IMR-90 (cell line): ENCODE data around the gene DDOST. TPM values are rescaled to one million over a fixed set of nuclear protein-coding genes. Genes with fewer than 3 reads are reported as not detected.
A peak's percentile ranks its signal among the peaks of the same experiment; 100 is the strongest.

Source experiments
- ATAC-seq: fragments of 200-7000 bp; cut with Tn5 transposase; 2 replicates; pipeline ENCODE4 v1.9.1; 2020; ENCODE audit warnings: low read depth, mild to moderate bottlenecking, moderate library complexity
- BruUV-seq: library from RNA; stranded (reverse); fragments of 400-500 nt; replicated peaks from 2 replicates; lab custom pipeline; 2021; lab: Mats Ljungman, UMichigan
- CTCF ChIA-PET: fragments of 300-600 bp; formaldehyde crosslinking; extraction: SDS; loops from one replicate; lab custom pipeline; 2021; ENCODE audit warnings: antibody characterized with exemption; lab: Yijun Ruan, JAX
- POLR2A ChIA-PET: fragments of 300-600 bp; sonication (Branson Sonifier 250); formaldehyde crosslinking; loops from one replicate; lab custom pipeline; 2022; ENCODE audit warnings: antibody characterized with exemption; ENCODE audit not compliant: unreplicated experiment; lab: Charles Lee
- DNase-seq: peaks from one replicate; pipeline ENCODE4 v3.0.0; 2013
- H2AFZ ChIP-seq: replicated peaks from 2 replicates; pipeline ENCODE3; 2013; ENCODE audit warnings: low read length, mild to moderate bottlenecking; ENCODE audit not compliant: poor library complexity
- H2AK5ac ChIP-seq: 2 replicates; pipeline ENCODE4 v1.6.1; 2013; ENCODE audit warnings: low read depth, low read length, inconsistent platforms
- H2AK9ac ChIP-seq: replicated peaks from 2 replicates; pipeline ENCODE3; 2013; ENCODE audit warnings: mild to moderate bottlenecking, low read depth, low read length, moderate library complexity; ENCODE audit not compliant: poor library complexity
- H2BK120ac ChIP-seq: 2 replicates; pipeline ENCODE4 v1.6.1; 2013; ENCODE audit warnings: low read depth, low read length, inconsistent platforms
- H2BK15ac ChIP-seq: 3 replicates; pipeline ENCODE4 v1.6.1; 2013; ENCODE audit warnings: low read depth, low read length, inconsistent platforms
- H2BK20ac ChIP-seq: 2 replicates; pipeline ENCODE4 v1.6.1; 2013; ENCODE audit warnings: low read depth, mild to moderate bottlenecking, inconsistent platforms, low read length, moderate library complexity
- H2BK5ac ChIP-seq: 2 replicates; pipeline ENCODE4 v1.6.1; 2013; ENCODE audit warnings: mild to moderate bottlenecking, low read depth, low read length, inconsistent platforms; ENCODE audit not compliant: poor library complexity, severe bottlenecking
- H3K14ac ChIP-seq: replicated peaks from 2 replicates; pipeline ENCODE4 v1.6.1; 2013; ENCODE audit warnings: low read depth, low read length, inconsistent platforms
- H3K18ac ChIP-seq: 2 replicates; pipeline ENCODE4 v1.6.1; 2013; ENCODE audit warnings: low read depth, low read length, control low read depth
- H3K23ac ChIP-seq: 2 replicates; pipeline ENCODE4 v1.6.1; 2013; ENCODE audit warnings: low read depth, low read length, inconsistent platforms
- H3K27ac ChIP-seq: 2 replicates; pipeline ENCODE4 v1.5.1; 2013; ENCODE audit warnings: mild to moderate bottlenecking, control low read depth, low read length; ENCODE audit not compliant: insufficient read depth
- H3K27me3 ChIP-seq: 2 replicates; pipeline ENCODE4 v1.6.1; 2013; ENCODE audit warnings: low read length; ENCODE audit not compliant: control insufficient read depth, insufficient read depth
- H3K36me3 ChIP-seq: 2 replicates; pipeline ENCODE4 v1.6.1; 2013; ENCODE audit warnings: low read length, mixed read lengths; ENCODE audit not compliant: control insufficient read depth, insufficient read depth
- H3K4ac ChIP-seq: 2 replicates; pipeline ENCODE4 v1.6.1; 2013; ENCODE audit warnings: low read depth, low read length, inconsistent platforms
- H3K4me1 ChIP-seq: 2 replicates; pipeline ENCODE4 v1.6.1; 2013; ENCODE audit warnings: low read length, mixed read lengths; ENCODE audit not compliant: control insufficient read depth, insufficient read depth
- H3K4me2 ChIP-seq: 2 replicates; pipeline ENCODE4 v1.6.1; 2013; ENCODE audit warnings: low read depth, mild to moderate bottlenecking, control low read depth, low read length, moderate library complexity
- H3K4me3 ChIP-seq: 2 replicates; pipeline ENCODE4 v1.5.1; 2013; ENCODE audit warnings: low read depth, mild to moderate bottlenecking, control low read depth, low read length, moderate library complexity; ENCODE audit not compliant: insufficient read depth
- H3K56ac ChIP-seq: 2 replicates; pipeline ENCODE4 v1.6.1; 2013; ENCODE audit warnings: low read length, inconsistent platforms; ENCODE audit not compliant: insufficient read depth; ENCODE audit errors: extremely low read depth
- H3K79me1 ChIP-seq, 2 experiments: 2 replicates each; pipeline ENCODE4 v1.6.1; 2013; ENCODE audit warnings: low read length in 2 of 2, inconsistent platforms in 1 of 2, low read depth in 1 of 2
- H3K9ac ChIP-seq: 2 replicates; pipeline ENCODE4 v1.6.1; 2013; ENCODE audit warnings: low read depth, low read length, control low read depth
- H3K9me1 ChIP-seq: 2 replicates; pipeline ENCODE4 v1.6.1; 2013; ENCODE audit warnings: low read length, inconsistent platforms; ENCODE audit not compliant: insufficient read depth
- H3K9me3 ChIP-seq: 2 replicates; pipeline ENCODE4 v1.6.1; 2013; ENCODE audit warnings: low read length; ENCODE audit not compliant: control insufficient read depth, insufficient read depth
- H4K20me1 ChIP-seq: 2 replicates; pipeline ENCODE4 v1.6.1; 2013; ENCODE audit warnings: low read length, inconsistent platforms; ENCODE audit not compliant: insufficient read depth
- H4K5ac ChIP-seq: 2 replicates; pipeline ENCODE4 v1.6.1; 2013; ENCODE audit warnings: mild to moderate bottlenecking, low read depth, low read length, control low read depth
- H4K8ac ChIP-seq, 2 experiments: 2 replicates each; pipeline ENCODE4 v1.6.1; 2013; ENCODE audit warnings: low read depth in 2 of 2, low read length in 2 of 2, control low read depth in 1 of 2, inconsistent platforms in 1 of 2
- H4K91ac ChIP-seq: 2 replicates; pipeline ENCODE4 v1.6.1; 2013; ENCODE audit warnings: low read depth, low read length, inconsistent platforms; ENCODE audit not compliant: insufficient read depth
- BHLHE40 ChIP-seq: fragments of 150-350 bp; IDR thresholded peaks from 2 replicates; pipeline ENCODE4 v1.6.1; 2016; ENCODE audit warnings: mild to moderate bottlenecking, low read depth, low read length
- CEBPB ChIP-seq: IDR thresholded peaks from 2 replicates; pipeline ENCODE4 v1.6.1; 2012; ENCODE audit warnings: low read depth, low read length, improper control_type of control experiment
- CHD1 ChIP-seq: IDR thresholded peaks from 2 replicates; pipeline ENCODE4 v1.6.1; 2012; ENCODE audit warnings: low read depth, low read length, improper control_type of control experiment
- CTCF ChIP-seq: conservative IDR thresholded peaks from 2 replicates; pipeline ENCODE4 v1.5.1; 2012; ENCODE audit warnings: mild to moderate bottlenecking, low read depth, low read length, improper control_type of control experiment
- ELK1 ChIP-seq: fragments of 150-350 bp; IDR thresholded peaks from 2 replicates; pipeline ENCODE4 v1.6.1; 2016; ENCODE audit warnings: low read depth, mild to moderate bottlenecking, low read length, moderate library complexity, borderline replicate concordance
- FOS ChIP-seq: fragments of 150-350 bp; IDR thresholded peaks from 2 replicates; pipeline ENCODE4 v1.6.1; 2016; ENCODE audit warnings: low read depth, low read length
- MAFK ChIP-seq: IDR thresholded peaks from 2 replicates; pipeline ENCODE4 v1.6.1; 2012; ENCODE audit warnings: low read depth, low read length, improper control_type of control experiment
- MAZ ChIP-seq: IDR thresholded peaks from 2 replicates; pipeline ENCODE4 v1.6.1; 2012; ENCODE audit warnings: low read depth, mild to moderate bottlenecking, low read length, improper control_type of control experiment, moderate library complexity, borderline replicate concordance
- MXI1 ChIP-seq: IDR thresholded peaks from 2 replicates; pipeline ENCODE4 v1.6.1; 2012; ENCODE audit warnings: low read depth, mild to moderate bottlenecking, low read length, moderate library complexity, borderline replicate concordance
- NFE2L2 ChIP-seq: fragments of 150-350 bp; IDR thresholded peaks from 2 replicates; pipeline ENCODE4 v1.6.1; 2016; ENCODE audit warnings: low read depth, mild to moderate bottlenecking, low read length
- POLR2A ChIP-seq: IDR thresholded peaks from 2 replicates; pipeline ENCODE4 v1.6.1; 2012; ENCODE audit warnings: mild to moderate bottlenecking, low read depth, low read length
- RAD21 ChIP-seq: IDR thresholded peaks from 2 replicates; pipeline ENCODE4 v1.6.1; 2012; ENCODE audit warnings: low read length, improper control_type of control experiment
- RCOR1 ChIP-seq: IDR thresholded peaks from 2 replicates; pipeline ENCODE4 v1.6.1; 2012; ENCODE audit warnings: mild to moderate bottlenecking, low read length, improper control_type of control experiment; ENCODE audit not compliant: insufficient replicate concordance
- RFX5 ChIP-seq: IDR thresholded peaks from 2 replicates; pipeline ENCODE4 v1.8.0; 2012; ENCODE audit warnings: low read depth, mild to moderate bottlenecking, low read length, moderate library complexity
- SMC3 ChIP-seq: fragments of 150-350 bp; IDR thresholded peaks from 2 replicates; pipeline ENCODE4 v1.6.1; 2016; ENCODE audit warnings: low read depth, mild to moderate bottlenecking, antibody characterized with exemption, low read length, moderate library complexity
- WGBS, 2 experiments: methylation state at CpG; one replicate each; pipeline versions ENCODE4 v1.1.5 to v1.1.7; 2013; ENCODE audit warnings: missing lambda C conversion rate in 2 of 2; ENCODE audit not compliant: insufficient read length in 1 of 2; ENCODE audit errors: extremely low coverage in 2 of 2; 5-methylcytosine and 5-hydroxymethylcytosine counted together
- dilution Hi-C: fragments of 300-500 bp; cut with HindIII; formaldehyde crosslinking; loops from one replicate; pipeline ENCODE4 v1.14.3; 2018; ENCODE audit warnings: low sequenced_read_pairs; ENCODE audit not compliant: unreplicated experiment
- in situ Hi-C: fragments of 300-500 bp; cut with MboI; formaldehyde crosslinking; loops from 3 replicates; pipeline ENCODE4 v1.14.3; 2019; ENCODE audit warnings: low sequenced_read_pairs, inconsistent platforms, mixed read lengths
- intact Hi-C: fragments of 100-400 bp; cut with micrococcal nuclease; formaldehyde crosslinking; loops from 2 replicates; pipeline ENCODE4 v1.10.0; 2022
- polyA plus RNA-seq, 3 experiments: library from polyadenylated mRNA; depleted of rRNA; stranded (reverse); fragments of >200 nt; gene quantifications; 2 replicates each; pipeline ENCODE4 v1.2.3, GENCODE V29; 2012; ENCODE audit warnings: low replicate concordance in 1 of 3
- total RNA-seq: library from RNA; depleted of rRNA; stranded (reverse); fragments of >200 nt; gene quantifications from 2 replicates; pipeline ENCODE4 v1.2.3, GENCODE V29; 2012
- TF ChIP-seq, protein P1 (sequence below): fragments of 150-350 bp; IDR thresholded peaks from 2 replicates; pipeline ENCODE4 v1.6.1; 2017; ENCODE audit warnings: mild to moderate bottlenecking, antibody characterized with exemption, low read length, low read depth

The DDOST gene
- total and polyA plus RNA-seq, 2 of the 4 experiments (the other 2 are of a cell fraction), result 179 to 477 TPM

- Histone ChIP-seq H4K8ac (no peak overlapping the region), H4K20me1 (no peaks in the 10 kb centered on the region; the same call in 1 of the 2 replicates), H4K91ac (no peak overlapping the region), H3K9me1 (peaks cover 6% of the 10 kb centered on the region), H3K4me2 (no peak overlapping the region), H2AK9ac (no peak overlapping the region), H3K4me3 (no peak overlapping the region), H3K36me3 (no peaks in the 10 kb centered on the region), H4K5ac (no peak overlapping the region), H2BK120ac (no peak overlapping the region), H3K56ac (no peak overlapping the region), H3K9me3 (no peaks in the 10 kb centered on the region), H3K18ac (no peak overlapping the region), H3K27ac (no peak overlapping the region), H2AFZ (no peak overlapping the region), H3K27me3 (no peaks in the 10 kb centered on the region), H2AK5ac (no peak overlapping the region), H2BK15ac (0 out of 3 replicates have a peak overlapping the region, but pooled peaks have one; percentile 13), H3K14ac (no peak overlapping the region), H2BK5ac (no peak overlapping the region), H3K4me1 (peaks cover 4% of the 10 kb centered on the region), H3K4ac (no peak overlapping the region), H3K79me1 (peaks cover 0 to 10% of the 10 kb centered on the region in 2 experiments; a peak in 2 of 4 replicates), H3K9ac (no peak overlapping the region), H3K23ac (no peak overlapping the region), H2BK20ac (no peak overlapping the region)
- dilution Hi-C loops, result no loop called here
- BruUV-seq, result no TSS peak
- TF ChIP-seq, protein P1, sequence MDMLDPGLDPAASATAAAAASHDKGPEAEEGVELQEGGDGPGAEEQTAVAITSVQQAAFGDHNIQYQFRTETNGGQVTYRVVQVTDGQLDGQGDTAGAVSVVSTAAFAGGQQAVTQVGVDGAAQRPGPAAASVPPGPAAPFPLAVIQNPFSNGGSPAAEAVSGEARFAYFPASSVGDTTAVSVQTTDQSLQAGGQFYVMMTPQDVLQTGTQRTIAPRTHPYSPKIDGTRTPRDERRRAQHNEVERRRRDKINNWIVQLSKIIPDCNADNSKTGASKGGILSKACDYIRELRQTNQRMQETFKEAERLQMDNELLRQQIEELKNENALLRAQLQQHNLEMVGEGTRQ, result no peak
- TF ChIP-seq FOS, result no peak
- TF ChIP-seq CHD1, result no peak
- TF ChIP-seq POLR2A, result no peak
- no peak for TF ChIP-seq MXI1
- no peak for TF ChIP-seq CEBPB
- TF ChIP-seq ELK1, result no peak
- TF ChIP-seq MAFK, result no peak
- TF ChIP-seq BHLHE40, result no peak
- TF ChIP-seq RCOR1, result no peak
- no peak for TF ChIP-seq SMC3
- no peak for TF ChIP-seq CTCF
- no peak for TF ChIP-seq MAZ
- no peak for TF ChIP-seq NFE2L2
- TF ChIP-seq RFX5, result no peak
- TF ChIP-seq RAD21, result no peak
- POLR2A ChIA-PET, result no interaction called here
- CTCF ChIA-PET, result no interaction called here
- no peak for ATAC-seq
- in situ Hi-C loops, result no loop called here
- DNase-seq, result no peak
- intact Hi-C loops, result no loop called here
- 100% methylated on average over 2 of the region's 4 CpGs for WGBS, 2 experiments
These were observed 42.1 kb upstream of the DDOST start for GRCh38 chr1:20703124-20703756.
